ENCODE measurements around the gene CENPM.

CENPM gene

GRCh38 chr22:41931701-41932269, 15.2 kb downstream of the CENPM start:
- no peak for DNase-seq

- no peak for DNase-seq
Measured at GRCh38 chr22:41929418-41929810, 17.5 kb downstream of the CENPM start.

- no peak for DNase-seq
Measured at GRCh38 chr22:41928593-41929417, 18.1 kb downstream of the CENPM start.

GRCh38 chr22:41927813-41928212, 19.1 kb downstream of the CENPM start:
- DNase-seq: no peak

- peak; percentile 33 to 44 for DNase-seq
Measured at GRCh38 chr22:41925783-41926460, 21.0 kb downstream of the CENPM start.

GRCh38 chr22:41923595-41924276, 23.2 kb downstream of the CENPM start:
- DNase-seq: no peak

- no peak for DNase-seq
Measured at GRCh38 chr22:41922940-41923594, 23.9 kb downstream of the CENPM start.

- DNase-seq: no peak
Measured at GRCh38 chr22:41922328-41922727, 24.6 kb downstream of the CENPM start.

GRCh38 chr22:41920271-41920976, 26.5 kb downstream of the CENPM start:
- DNase-seq: no peak

- peak; percentile 78 to 87 for DNase-seq
Measured at GRCh38 chr22:41919357-41920224, 27.4 kb downstream of the CENPM start.

GRCh38 chr22:41917903-41918791, 28.8 kb downstream of the CENPM start:
- peak; percentile 62 to 73 for DNase-seq

GRCh38 chr22:41917375-41917902, 29.5 kb downstream of the CENPM start:
- no peak for DNase-seq

- no peak for DNase-seq
Measured at GRCh38 chr22:41916745-41917358, 30.1 kb downstream of the CENPM start.

- no peak for DNase-seq
Measured at GRCh38 chr22:41915786-41916493, 31.0 kb downstream of the CENPM start.

GRCh38 chr22:41915035-41915785, 31.7 kb downstream of the CENPM start, which contains the start of gene SHISA8:
Gene SHISA8, minus strand, starts transcription at chr22:41915074. Its CDS starts 407 bp downstream, at chr22:41914667.
- DNase-seq: no peak

- no peak for DNase-seq
Measured at GRCh38 chr22:41914611-41915034, 32.3 kb downstream of the CENPM start.

- no peak for DNase-seq
Measured at GRCh38 chr22:41913842-41914534, 33.0 kb downstream of the CENPM start.

Data from inflammatory macrophage (primary cell).